Choroid plexus epithelial cell (primary cell): ENCODE results near the gene MED27.

Source experiments
- DNase-seq: peaks from one replicate; pipeline ENCODE4 v3.0.0-alpha.2; 2010; ENCODE audit warnings: low read depth
- H3K4me3 ChIP-seq: 2 replicates; pipeline ENCODE4 v1.5.1; 2011; ENCODE audit warnings: low read depth, mild to moderate bottlenecking, control low read depth, low read length, moderate library complexity
- CTCF ChIP-seq: conservative IDR thresholded peaks from 2 replicates; pipeline ENCODE4 v1.5.1; 2011; ENCODE audit warnings: low read depth, mild to moderate bottlenecking, control low read depth, inconsistent platforms, low read length, moderate library complexity

Gene MED27

DNA sequence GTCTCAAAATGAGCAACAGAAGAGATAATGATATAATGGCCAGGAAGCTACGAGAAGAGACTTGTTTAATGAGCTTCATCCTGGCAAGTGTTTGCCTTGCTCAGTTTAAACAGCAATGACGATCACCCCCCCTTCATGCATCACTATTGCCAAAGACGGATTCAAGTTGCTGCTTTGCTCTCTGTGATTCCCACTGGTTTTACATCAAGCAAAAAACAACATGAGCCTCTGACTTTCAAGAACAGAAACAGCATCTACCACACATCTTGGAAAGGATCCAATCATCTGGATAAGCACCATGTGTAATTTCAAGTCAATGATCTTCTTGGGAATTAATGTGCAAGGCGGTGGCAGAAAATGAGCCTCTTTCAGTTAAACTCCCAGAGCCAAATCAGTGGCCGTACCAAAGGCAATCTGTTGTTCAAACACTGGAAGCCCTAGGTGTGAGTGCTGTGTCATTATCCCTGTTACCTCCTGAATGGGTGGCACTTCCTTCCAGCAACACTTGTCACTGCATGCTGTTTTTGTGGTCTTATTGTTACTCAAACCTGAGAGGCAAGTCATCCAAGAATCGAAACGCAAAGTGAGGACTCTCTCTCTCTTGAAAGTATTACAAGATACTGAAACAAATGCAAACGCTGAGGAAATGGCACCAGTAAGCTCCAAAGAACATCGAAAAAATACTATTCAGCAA, 72.8 kb downstream of the MED27 start:
- TF ChIP-seq CTCF, result no peak
- H3K4me3 ChIP-seq, result no peak overlapping the region
- DNase-seq, result peak; percentile 91

DNA sequence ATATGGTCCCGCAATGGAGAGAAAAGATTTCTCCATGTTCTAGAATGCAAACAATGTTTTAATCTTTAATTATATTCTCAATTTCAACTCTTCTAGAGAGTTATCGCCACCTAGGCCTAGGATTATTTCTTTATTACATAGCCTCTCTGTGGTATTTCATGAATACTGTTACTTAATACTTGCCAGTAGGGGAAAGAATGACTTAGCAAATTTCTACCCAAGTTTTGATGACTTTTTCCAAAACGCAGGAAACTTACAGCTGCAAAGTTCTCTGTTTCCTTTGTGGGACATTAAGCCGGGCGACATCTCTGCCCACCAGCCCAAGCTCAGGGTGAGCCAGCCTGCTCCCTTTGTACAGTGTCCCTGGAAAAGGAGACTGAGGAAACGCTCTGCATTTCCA, 73.8 kb downstream of the MED27 start:
- no peak overlapping the region for H3K4me3 ChIP-seq
- DNase-seq, result peak; percentile 43
- TF ChIP-seq CTCF, result no peak

- no peak for TF ChIP-seq CTCF
Measured at GRCh38 chr9:132004323-132004722, 75.3 kb downstream of the MED27 start.

DNA sequence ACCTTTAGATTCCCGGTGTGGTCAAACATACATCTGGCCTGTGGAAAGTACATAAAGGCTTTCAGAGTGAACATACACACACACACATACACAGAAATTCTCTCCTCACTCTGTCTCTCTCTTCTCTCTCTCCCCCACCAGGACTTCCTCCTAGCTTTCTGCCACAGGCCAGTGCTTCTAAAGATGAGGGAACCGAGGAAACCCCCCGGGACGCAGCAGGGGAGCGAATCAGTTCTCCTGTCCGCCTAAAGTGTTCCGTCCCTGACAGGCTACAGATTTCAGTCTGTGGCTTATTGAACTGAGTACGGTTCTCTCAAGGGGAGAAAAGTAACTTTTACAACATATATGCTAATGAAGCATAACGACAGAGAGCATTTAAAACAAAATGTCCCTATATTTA, 75.8 kb downstream of the MED27 start:
- H3K4me3 ChIP-seq, result no peak overlapping the region
- no peak for DNase-seq
- TF ChIP-seq CTCF, result no peak

More at GRCh38 chr9:132004323-132004722, 75.3 kb downstream of the MED27 start:
- H3K4me3 ChIP-seq, result no peak overlapping the region
- no peak for DNase-seq

GRCh38 chr9:132003319-132003704, 76.4 kb downstream of the MED27 start:
- no peak for DNase-seq
- no peak for TF ChIP-seq CTCF
- H3K4me3 ChIP-seq, result no peak overlapping the region

DNA sequence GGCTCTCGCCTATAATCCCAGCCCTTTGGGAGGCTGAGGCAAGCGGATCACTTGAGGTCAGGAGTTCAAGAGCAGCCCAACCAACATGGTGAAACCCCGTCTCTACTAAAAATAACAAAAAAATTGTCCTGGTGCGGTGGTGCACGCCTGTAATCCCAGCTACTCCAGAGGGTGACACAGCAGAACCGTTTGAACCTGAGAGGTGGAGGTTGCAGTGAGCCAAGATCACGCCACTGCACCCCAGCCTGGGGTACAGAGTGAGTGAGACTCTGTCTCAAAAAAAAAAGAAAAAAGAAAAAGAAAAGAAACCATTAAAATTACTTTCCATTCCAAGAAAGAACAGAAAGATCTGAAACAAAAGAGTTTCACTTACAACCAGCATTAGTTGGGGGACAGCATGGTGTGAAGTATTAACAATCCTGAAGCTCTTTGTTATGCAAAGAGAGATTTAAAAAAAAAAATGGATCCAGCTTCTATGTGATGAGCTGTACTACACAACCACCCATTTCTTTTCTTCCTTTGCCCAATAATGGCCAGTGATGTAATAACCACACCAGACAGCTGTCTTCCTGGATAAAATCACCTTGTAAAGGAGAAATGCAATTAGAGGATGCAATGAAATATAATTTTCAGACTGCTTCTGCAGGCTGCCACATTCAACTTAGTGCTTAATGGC, 76.9 kb downstream of the MED27 start:
- no peak for TF ChIP-seq CTCF
- DNase-seq, result no peak
- no peak overlapping the region for H3K4me3 ChIP-seq

DNA sequence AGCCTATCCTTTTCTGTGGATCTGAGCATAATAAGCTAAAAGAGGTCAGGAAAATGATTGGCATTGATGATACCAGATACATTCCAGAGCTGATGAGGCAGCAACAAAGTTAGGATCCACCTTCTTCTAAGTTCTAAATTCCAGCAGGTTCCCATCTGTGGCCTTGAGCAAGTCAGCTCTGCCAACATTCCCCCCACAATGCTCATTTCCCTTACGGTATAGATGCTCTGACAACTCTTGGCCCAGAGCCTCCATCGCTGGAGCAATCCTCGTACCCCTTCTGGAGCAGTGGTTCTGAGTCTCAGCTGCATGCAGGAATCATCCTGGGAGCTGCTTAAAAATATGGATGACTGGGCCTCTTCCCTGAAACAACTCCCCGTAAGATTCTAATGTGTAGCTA, 78.1 kb downstream of the MED27 start:
- TF ChIP-seq CTCF, result no peak
- no peak overlapping the region for H3K4me3 ChIP-seq
- no peak for DNase-seq
